SJSA1 (cell line): ENCODE results near the gene APBB2. TPM values are rescaled to one million over a fixed set of nuclear protein-coding genes. Genes with fewer than 3 reads are reported as not detected.

Source experiments
- DNase-seq, 2 experiments: peaks; one replicate each; pipeline ENCODE4 v3.0.0-alpha.2; 2015 to 2020; ENCODE audit warnings: low spot score in 2 of 2, low read depth in 1 of 2
- H3K27ac ChIP-seq: fragments of 250-450 bp; sonication (Bioruptor Pico); 2 replicates; pipeline ENCODE4 v1.5.1; 2020; ENCODE audit warnings: mild to moderate bottlenecking, moderate library complexity
- H3K27me3 ChIP-seq: fragments of 250-450 bp; sonication (Bioruptor Pico); replicated peaks from 2 replicates; pipeline ENCODE4 v1.5.1; 2020; ENCODE audit warnings: mild to moderate bottlenecking, moderate library complexity
- H3K36me3 ChIP-seq: fragments of 250-450 bp; sonication (Bioruptor Pico); 2 replicates; pipeline ENCODE4 v1.5.1; 2020; ENCODE audit warnings: mild to moderate bottlenecking
- H3K4me1 ChIP-seq: fragments of 250-450 bp; sonication (Bioruptor Pico); replicated peaks from 2 replicates; pipeline ENCODE4 v1.6.1; 2021; ENCODE audit warnings: mild to moderate bottlenecking
- H3K4me3 ChIP-seq: fragments of 250-450 bp; sonication (Bioruptor Pico); 2 replicates; pipeline ENCODE4 v1.5.1; 2020; ENCODE audit warnings: mild to moderate bottlenecking
- H3K9me3 ChIP-seq: fragments of 250-450 bp; sonication (Bioruptor Pico); replicated peaks from 2 replicates; pipeline ENCODE4 v1.5.1; 2020; ENCODE audit warnings: mild to moderate bottlenecking
- total RNA-seq: library from RNA; depleted of rRNA; stranded (reverse); fragments of >200 nt; shearing (Covaris generic); gene quantifications from 2 replicates; pipeline ENCODE4 v1.2.3, GENCODE V29; 2014

Gene APBB2
- total RNA-seq, 1 experiment from 2014 or later = 12.9 TPM

DNA sequence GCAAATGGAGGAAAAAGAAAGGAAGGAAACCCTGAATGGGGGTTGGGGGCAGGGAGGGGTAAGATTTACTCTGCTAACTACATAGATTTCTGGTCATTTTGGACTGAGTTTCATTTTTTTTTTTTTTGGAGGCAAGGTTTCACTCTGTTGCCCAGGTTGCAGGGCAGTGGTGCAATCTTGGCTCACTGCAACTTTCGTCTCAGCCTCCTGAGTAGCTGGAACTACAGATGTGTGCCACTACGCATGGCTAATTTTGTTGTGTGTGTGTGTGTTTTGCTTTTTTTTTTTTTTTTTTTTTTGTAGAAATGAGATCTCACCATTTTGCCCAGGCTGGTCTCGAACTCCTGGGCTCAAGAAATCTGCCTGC is 223.5 kb downstream of the APBB2 start:
- H3K36me3 ChIP-seq = no peaks in the 10 kb centered on the region; the same call in 1 of the 2 replicates
- H3K4me1 ChIP-seq = peaks cover 36% of the 10 kb centered on the region
- DNase-seq = peak in 1 of 2 experiments; percentile 37
- H3K4me3 ChIP-seq = no peak overlapping the region
- no peaks in the 10 kb centered on the region for H3K27me3 ChIP-seq
- H3K9me3 ChIP-seq = no peaks in the 10 kb centered on the region
- H3K27ac ChIP-seq = peak overlapping the region; percentile 91

DNA sequence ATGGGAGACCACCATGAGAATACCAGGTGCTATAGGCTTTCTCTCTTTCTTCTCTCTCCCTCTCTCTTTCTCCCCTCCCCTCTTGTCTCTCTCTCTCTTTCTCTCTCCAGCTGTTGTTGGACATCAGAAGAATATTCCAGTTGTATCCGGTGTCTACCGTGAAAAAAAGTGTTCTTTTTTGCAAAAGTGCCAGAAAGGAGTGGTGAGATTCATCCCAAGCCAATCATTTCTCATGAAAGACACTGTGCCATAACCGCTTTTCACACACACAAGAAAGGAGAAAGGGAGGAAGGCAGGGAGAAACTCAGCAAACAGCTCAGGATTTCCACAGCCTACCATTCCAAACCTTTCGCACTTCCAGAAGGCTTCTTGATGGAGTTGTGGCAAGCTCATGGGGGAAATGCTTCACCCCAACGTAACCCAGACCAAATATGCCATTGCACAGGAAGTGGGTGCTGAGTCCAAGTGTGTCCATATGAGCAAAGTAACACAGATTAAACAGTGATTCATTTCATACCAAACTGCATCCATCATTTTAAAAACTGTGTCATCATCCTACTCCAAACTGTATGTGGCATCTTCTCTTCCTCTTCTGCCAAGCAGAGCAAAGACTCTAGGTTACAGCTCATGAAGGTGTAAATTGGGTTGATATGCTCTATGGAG is 224.0 kb downstream of the APBB2 start:
- DNase-seq = peak; percentile 57 to 78
- Histone ChIP-seq H3K4me3 (no peak overlapping the region), H3K36me3 (no peaks in the 10 kb centered on the region; the same call in 1 of the 2 replicates), H3K9me3 (no peaks in the 10 kb centered on the region), H3K27ac (peak overlapping the region; percentile 91), H3K27me3 (no peaks in the 10 kb centered on the region), H3K4me1 (peaks cover 36% of the 10 kb centered on the region)

DNA sequence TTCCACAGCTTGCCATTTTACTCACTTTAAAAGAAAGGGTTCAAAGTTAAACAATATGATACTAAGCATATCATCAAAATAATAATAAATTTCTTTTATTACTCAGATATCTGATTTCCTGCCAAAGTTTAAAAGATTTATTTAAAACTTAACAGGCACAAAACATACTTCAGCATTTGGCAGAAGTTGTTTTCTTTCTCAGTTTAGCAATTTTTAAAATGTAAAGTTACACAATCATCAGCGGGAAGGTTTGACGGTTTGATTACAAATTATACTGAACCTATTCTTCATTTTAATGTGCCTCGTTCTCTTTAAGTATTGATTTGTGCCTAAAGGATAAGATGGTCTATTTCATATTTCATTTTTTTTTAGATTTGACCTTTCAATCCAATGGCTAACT is 227.2 kb downstream of the APBB2 start:
- Histone ChIP-seq H3K4me3 (no peak overlapping the region), H3K4me1 (peaks cover 23% of the 10 kb centered on the region), H3K9me3 (no peaks in the 10 kb centered on the region), H3K27ac (no peak overlapping the region), H3K27me3 (no peaks in the 10 kb centered on the region), H3K36me3 (no peaks in the 10 kb centered on the region; the same call in 1 of the 2 replicates)
- no peak for DNase-seq

DNA sequence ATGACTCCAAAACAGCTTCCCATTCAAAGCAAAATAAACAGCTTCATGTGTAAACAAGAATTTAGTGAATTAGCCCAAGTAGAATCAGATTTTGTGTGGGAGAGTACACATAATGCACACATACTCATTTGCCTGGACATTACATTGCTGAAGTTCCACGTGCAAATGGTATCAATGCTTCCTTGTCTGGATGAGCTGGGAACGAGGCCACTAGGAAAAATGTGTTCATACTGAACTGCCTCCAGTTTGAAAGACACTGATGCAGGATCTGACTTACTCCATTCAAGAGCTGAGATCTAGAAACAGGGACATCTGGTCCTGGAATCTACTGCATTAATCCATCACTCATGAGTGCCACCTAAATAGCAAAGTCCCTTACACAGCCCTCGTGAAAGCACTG is 228.0 kb downstream of the APBB2 start:
- no peaks in the 10 kb centered on the region for H3K9me3 ChIP-seq
- H3K4me1 ChIP-seq = peaks cover 18% of the 10 kb centered on the region
- H3K27me3 ChIP-seq = no peaks in the 10 kb centered on the region
- no peak overlapping the region for H3K27ac ChIP-seq
- H3K4me3 ChIP-seq = no peak overlapping the region
- no peak for DNase-seq
- H3K36me3 ChIP-seq = no peaks in the 10 kb centered on the region; the same call in 1 of the 2 replicates

DNA sequence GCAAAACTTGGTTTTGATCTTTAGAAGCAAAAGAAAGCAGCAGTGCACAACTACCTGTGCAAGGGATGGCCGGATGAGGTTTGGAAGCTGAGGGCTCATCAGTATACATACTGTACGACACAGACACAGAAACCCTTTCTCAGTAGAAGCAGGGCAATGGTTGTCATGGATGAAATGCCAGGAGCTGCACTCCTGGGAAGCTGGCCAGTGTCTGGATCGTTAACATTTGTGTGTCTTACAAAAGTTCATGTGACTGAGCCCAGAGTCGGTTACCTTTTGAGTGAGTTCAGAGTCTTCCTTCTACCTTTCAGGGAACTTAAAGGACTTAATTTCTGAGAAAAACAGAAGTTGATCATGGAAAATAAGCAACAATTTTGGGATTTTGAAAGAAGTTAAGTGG is 230.3 kb downstream of the APBB2 start:
- Histone ChIP-seq H3K27me3 (no peaks in the 10 kb centered on the region), H3K27ac (no peak overlapping the region), H3K4me1 (no peaks in the 10 kb centered on the region), H3K4me3 (no peak overlapping the region), H3K9me3 (no peaks in the 10 kb centered on the region), H3K36me3 (no peaks in the 10 kb centered on the region)
- DNase-seq = no peak

DNA sequence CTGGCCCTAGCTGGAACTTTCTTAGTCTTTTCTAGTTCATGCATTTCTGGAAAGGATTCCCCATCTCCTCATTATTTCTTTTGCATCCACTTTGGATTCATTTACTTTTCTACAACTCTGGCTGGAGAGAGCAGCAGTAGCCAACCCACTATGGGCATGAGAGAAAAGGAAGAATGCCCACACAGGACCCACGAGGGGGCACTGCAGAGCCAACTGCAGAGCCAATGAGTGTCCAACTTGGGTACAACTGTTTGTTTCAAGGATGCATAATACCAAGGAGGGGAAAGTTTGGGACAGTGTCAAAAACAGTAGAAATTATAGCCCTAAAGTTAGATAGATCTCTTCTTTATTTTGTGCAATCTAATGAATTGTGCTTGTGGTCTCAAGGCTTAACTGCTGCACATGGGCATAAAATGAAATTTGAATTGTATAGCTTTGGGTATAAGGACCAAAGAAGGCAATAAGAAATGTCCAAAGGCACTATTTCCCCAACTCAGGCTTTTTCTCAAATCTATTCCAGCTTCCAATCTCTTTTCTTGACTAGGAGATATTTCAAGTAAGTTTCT is 233.9 kb downstream of the APBB2 start:
- DNase-seq = no peak
- H3K4me3 ChIP-seq = no peak overlapping the region
- H3K4me1 ChIP-seq = no peaks in the 10 kb centered on the region
- no peak overlapping the region for H3K27ac ChIP-seq
- H3K9me3 ChIP-seq = no peaks in the 10 kb centered on the region
- H3K36me3 ChIP-seq = no peaks in the 10 kb centered on the region
- H3K27me3 ChIP-seq = no peaks in the 10 kb centered on the region

DNA sequence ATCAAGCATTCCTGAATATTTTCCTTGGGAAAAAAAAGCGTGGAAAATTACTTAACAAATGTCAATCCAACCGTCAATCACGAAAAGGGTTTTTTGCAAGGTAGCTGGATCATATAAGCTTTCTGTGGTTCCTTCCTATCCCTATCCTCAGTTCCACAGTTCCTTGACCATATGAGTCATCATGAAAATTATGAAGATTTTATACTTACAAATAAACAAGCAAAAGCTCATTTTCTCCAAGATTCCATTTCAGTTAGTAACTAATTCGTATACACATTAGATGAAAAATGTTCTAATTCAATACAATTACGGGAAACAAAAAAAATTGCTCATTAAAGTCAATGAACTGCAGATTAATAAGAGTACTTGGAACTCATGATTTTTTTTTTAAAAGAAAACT is 235.8 kb downstream of the APBB2 start:
- Histone ChIP-seq H3K9me3 (no peaks in the 10 kb centered on the region), H3K27ac (no peak overlapping the region), H3K4me3 (no peak overlapping the region), H3K4me1 (no peaks in the 10 kb centered on the region), H3K27me3 (no peaks in the 10 kb centered on the region), H3K36me3 (no peaks in the 10 kb centered on the region)
- no peak for DNase-seq

DNA sequence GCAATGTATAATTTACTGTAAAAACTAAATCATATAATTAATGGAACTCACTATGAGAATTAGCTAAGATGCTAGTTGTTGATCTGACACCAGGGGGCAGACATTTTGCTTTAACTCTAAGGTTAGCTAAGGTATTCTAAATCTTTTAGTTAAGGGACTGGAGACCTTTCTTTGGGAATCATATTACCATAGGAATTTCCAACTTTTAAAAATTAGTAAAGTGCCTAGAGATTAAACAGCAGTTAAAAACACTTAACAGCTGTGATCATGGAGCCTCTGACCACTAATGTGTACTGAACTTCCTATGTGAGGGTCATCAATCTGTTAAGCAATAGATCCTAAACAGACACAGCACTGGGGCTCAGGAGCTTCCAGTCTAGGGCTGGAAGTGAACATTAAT is 238.0 kb downstream of the APBB2 start:
- H3K4me1 ChIP-seq = no peaks in the 10 kb centered on the region
- no peak overlapping the region for H3K4me3 ChIP-seq
- no peak overlapping the region for H3K27ac ChIP-seq
- no peaks in the 10 kb centered on the region for H3K9me3 ChIP-seq
- DNase-seq = peak in 1 of 2 experiments; percentile 36
- no peaks in the 10 kb centered on the region for H3K27me3 ChIP-seq
- H3K36me3 ChIP-seq = no peaks in the 10 kb centered on the region

DNA sequence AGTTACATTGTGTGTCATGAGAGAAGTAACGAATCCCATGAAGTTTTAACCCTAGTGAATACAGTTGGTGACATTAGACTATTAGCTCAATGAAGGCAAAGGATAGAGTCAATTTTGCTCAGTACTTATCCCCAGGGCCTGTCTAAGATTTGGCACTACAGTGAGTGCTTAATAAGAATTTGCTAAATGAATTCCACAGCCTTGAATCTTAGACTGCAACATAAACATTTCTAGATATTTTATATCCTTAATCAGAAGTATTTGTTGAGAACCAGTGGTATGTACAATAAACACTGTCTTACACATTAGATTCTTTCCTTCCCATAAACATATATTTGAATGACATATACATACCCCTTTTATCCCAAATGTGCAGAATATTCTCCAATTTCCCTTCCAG is 241.6 kb downstream of the APBB2 start:
- H3K36me3 ChIP-seq = no peaks in the 10 kb centered on the region
- H3K4me3 ChIP-seq = no peak overlapping the region
- H3K4me1 ChIP-seq = no peaks in the 10 kb centered on the region
- no peak for DNase-seq
- no peaks in the 10 kb centered on the region for H3K9me3 ChIP-seq
- H3K27ac ChIP-seq = no peak overlapping the region
- H3K27me3 ChIP-seq = no peaks in the 10 kb centered on the region

DNA sequence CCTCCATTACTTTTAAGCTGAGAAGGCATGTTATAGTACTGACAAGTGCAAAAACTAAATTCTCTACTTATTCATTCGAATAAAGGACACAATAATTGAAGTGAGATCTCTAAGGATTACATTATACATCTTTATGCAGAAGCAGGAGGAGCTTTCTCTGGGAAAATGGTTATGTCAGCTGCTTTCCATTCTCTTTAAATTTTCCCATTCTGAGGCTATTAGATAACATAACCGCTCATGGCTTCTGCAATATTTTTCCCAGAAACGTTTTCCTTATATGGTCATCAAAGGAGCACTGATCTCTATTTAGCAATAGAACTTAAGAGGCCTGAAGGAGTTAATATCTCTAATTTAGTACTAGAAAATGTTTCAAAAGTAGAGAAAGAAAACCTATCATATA is 243.0 kb downstream of the APBB2 start:
- Histone ChIP-seq H3K36me3 (no peaks in the 10 kb centered on the region), H3K4me3 (no peak overlapping the region), H3K4me1 (no peaks in the 10 kb centered on the region), H3K27ac (no peak overlapping the region), H3K9me3 (no peaks in the 10 kb centered on the region), H3K27me3 (no peaks in the 10 kb centered on the region)
- no peak for DNase-seq

DNA sequence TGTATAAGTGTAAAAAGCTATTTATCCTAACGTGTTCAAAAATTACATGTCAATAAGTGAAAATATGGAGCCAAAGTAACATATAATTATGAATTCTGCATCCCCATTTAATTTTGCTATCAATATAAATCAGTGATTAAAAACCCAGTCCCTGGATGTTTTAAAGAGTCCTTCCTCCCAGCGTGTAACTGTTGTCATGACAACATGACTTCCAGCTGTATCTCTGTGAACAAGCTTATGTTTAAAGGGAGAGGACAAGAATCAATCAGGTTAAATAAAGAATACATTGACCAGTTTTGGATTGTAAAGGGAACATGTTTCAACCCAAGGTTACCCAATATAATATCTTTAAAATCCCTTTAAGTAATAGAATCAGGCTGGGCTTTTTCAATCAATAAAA is 244.8 kb downstream of the APBB2 start:
- Histone ChIP-seq H3K9me3 (no peaks in the 10 kb centered on the region), H3K36me3 (no peaks in the 10 kb centered on the region), H3K4me1 (no peaks in the 10 kb centered on the region), H3K27me3 (no peaks in the 10 kb centered on the region), H3K4me3 (no peak overlapping the region), H3K27ac (no peak overlapping the region)
- DNase-seq = no peak

DNA sequence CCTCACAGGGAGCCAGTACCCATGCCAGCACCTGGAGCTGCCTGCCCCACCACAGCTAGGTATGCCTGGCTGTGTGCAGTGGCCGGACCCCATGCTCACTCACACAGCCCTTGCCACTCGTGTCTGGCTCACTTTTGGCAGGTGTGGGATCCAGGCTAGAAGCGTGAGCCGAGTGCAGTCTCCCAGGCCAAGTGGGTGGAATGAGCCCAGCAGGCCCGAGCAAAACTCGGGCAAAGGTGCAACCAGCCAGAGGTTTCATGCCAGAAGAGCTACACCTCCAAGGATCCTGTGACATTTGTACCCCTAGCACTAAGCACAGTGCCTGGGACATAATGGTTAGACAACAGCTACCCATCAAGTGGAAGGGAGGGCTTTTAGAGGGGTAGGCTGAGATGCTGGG is 246.8 kb downstream of the APBB2 start:
- H3K36me3 ChIP-seq = no peaks in the 10 kb centered on the region

DNA sequence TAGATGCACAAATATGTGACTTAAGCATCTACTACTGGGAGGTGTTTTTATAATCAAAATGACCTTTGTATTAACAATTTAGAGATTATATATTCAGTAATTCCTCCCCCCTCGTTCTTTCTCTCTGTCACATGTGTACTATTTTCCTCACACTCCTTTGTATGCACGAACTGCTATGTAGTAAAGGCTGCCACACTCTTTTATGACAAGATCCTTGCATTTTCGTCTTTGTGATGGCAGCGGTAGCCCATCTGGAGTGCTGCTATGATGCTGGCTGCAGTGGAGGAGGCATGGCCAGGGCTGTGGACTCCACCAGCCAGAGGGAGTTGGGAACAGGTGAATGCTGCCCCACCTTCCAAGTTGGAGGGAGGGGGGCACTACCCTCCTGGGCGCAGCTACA is 248.3 kb downstream of the APBB2 start:
- Histone ChIP-seq H3K36me3 (no peaks in the 10 kb centered on the region), H3K27me3 (no peaks in the 10 kb centered on the region), H3K27ac (no peak overlapping the region), H3K9me3 (no peaks in the 10 kb centered on the region), H3K4me1 (no peaks in the 10 kb centered on the region), H3K4me3 (no peak overlapping the region)
- DNase-seq = no peak

More for the DNA sequence above, 246.8 kb downstream of the APBB2 start:
- no peaks in the 10 kb centered on the region for H3K9me3 ChIP-seq
- no peaks in the 10 kb centered on the region for H3K4me1 ChIP-seq
- H3K4me3 ChIP-seq = no peak overlapping the region
- H3K27ac ChIP-seq = no peak overlapping the region
- no peak for DNase-seq
- H3K27me3 ChIP-seq = no peaks in the 10 kb centered on the region

DNA sequence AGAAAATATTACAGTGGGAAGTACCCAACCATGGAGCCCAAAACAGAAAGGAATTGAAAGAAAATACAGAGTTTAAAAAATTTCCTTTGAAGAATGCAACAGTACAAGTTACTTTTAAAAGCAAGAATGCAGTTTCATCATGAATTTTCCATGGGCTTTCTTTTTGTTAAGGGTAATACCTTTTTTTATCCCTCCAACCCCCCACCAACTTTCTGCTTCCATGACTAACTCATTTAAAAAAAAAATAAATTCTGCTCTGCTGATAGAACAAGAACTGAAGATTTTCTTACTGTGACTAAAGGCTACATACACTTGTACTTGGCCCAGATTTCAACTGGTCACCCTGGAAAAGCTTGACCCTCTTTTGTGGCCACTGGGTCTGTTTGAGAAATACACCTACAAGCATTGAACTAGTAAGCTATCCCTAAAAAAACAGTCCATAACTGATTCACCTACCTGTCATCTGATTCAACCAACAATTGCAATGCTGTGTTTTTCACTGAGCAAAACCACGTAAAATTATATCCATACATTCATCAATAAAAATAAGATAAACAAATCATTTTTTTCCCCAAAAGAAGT is 250.4 kb downstream of the APBB2 start:
- Histone ChIP-seq H3K27ac (no peak overlapping the region), H3K4me3 (no peak overlapping the region), H3K27me3 (no peaks in the 10 kb centered on the region), H3K36me3 (no peaks in the 10 kb centered on the region), H3K9me3 (no peaks in the 10 kb centered on the region), H3K4me1 (no peaks in the 10 kb centered on the region)
- no peak for DNase-seq
